Mesenchymal stem cell (in vitro differentiated cells and primary cell): Measurements from ENCODE around the gene MYO1D.

Experiments used
- DNase-seq: peaks from one replicate; pipeline ENCODE4 v3.0.0-alpha.2; 2013
- H2AFZ ChIP-seq: one replicate; pipeline ENCODE4 v1.6.1; 2013; ENCODE audit warnings: low read depth, mild to moderate bottlenecking, control low read depth, inconsistent platforms, low read length, moderate library complexity
- H2AK5ac ChIP-seq: 2 replicates; pipeline ENCODE4 v1.6.1; 2013; ENCODE audit warnings: low read length, moderate library complexity, mild to moderate bottlenecking, inconsistent platforms; ENCODE audit not compliant: severe bottlenecking
- H2BK120ac ChIP-seq: one replicate; pipeline ENCODE4 v1.6.1; 2013; ENCODE audit warnings: low read depth, mild to moderate bottlenecking, inconsistent platforms, low read length, moderate library complexity
- H2BK12ac ChIP-seq, 2 experiments: one replicate each; pipeline ENCODE4 v1.6.1; 2013; ENCODE audit warnings: inconsistent platforms in 2 of 2, low read length in 2 of 2, mild to moderate bottlenecking in 2 of 2, moderate library complexity in 2 of 2, control low read depth in 1 of 2
- H2BK15ac ChIP-seq: one replicate; pipeline ENCODE4 v1.6.1; 2013; ENCODE audit warnings: mild to moderate bottlenecking, low read depth, inconsistent platforms; ENCODE audit not compliant: poor library complexity, severe bottlenecking
- H2BK5ac ChIP-seq: 2 replicates; pipeline ENCODE4 v1.6.1; 2013; ENCODE audit warnings: low read depth, mild to moderate bottlenecking, low read length, control low read depth, inconsistent platforms; ENCODE audit not compliant: poor library complexity, severe bottlenecking
- H3K14ac ChIP-seq, 2 experiments: one replicate each; pipeline ENCODE4 v1.6.1; 2013; ENCODE audit warnings: inconsistent platforms in 2 of 2, low read length in 2 of 2, control low read depth in 1 of 2, mild to moderate bottlenecking in 1 of 2, moderate library complexity in 1 of 2
- H3K18ac ChIP-seq, 2 experiments: one replicate each; pipeline ENCODE4 v1.6.1; 2013; ENCODE audit warnings: inconsistent platforms in 2 of 2, low read length in 2 of 2, control low read depth in 1 of 2, low read depth in 1 of 2, mild to moderate bottlenecking in 1 of 2
- H3K23ac ChIP-seq, 2 experiments: one replicate each; pipeline ENCODE4 v1.6.1; 2013; ENCODE audit warnings: inconsistent platforms in 2 of 2, low read length in 2 of 2, mild to moderate bottlenecking in 2 of 2, moderate library complexity in 2 of 2, control low read depth in 1 of 2
- H3K27ac ChIP-seq: 2 replicates; pipeline ENCODE4 v1.5.1; 2013; ENCODE audit warnings: mild to moderate bottlenecking, moderate library complexity, low read length, control low read depth, inconsistent platforms; ENCODE audit not compliant: poor library complexity, severe bottlenecking
- H3K27me3 ChIP-seq, 2 experiments: 2 replicates each; pipeline versions ENCODE4 v1.6.1 to v1.7.0; 2013; ENCODE audit warnings: low read length in 2 of 2, mild to moderate bottlenecking in 2 of 2, moderate library complexity in 2 of 2, control low read depth in 1 of 2, inconsistent platforms in 1 of 2; ENCODE audit not compliant: control insufficient read depth in 1 of 2, insufficient read depth in 1 of 2
- H3K36me3 ChIP-seq, 2 experiments: 2 replicates each; pipeline versions ENCODE4 v1.6.1 to v1.7.0; 2013; ENCODE audit warnings: low read length in 2 of 2, control low read depth in 1 of 2, inconsistent platforms in 1 of 2, low read depth in 1 of 2, mild to moderate bottlenecking in 1 of 2; ENCODE audit not compliant: insufficient read depth in 2 of 2, control insufficient read depth in 1 of 2
- H3K4ac ChIP-seq, 2 experiments: one replicate each; pipeline ENCODE4 v1.6.1; 2013; ENCODE audit warnings: inconsistent platforms in 2 of 2, low read length in 2 of 2, mild to moderate bottlenecking in 2 of 2, moderate library complexity in 2 of 2, control low read depth in 1 of 2, low read depth in 1 of 2
- H3K4me1 ChIP-seq: 2 replicates; pipeline ENCODE4 v1.6.1; 2013; ENCODE audit warnings: low read depth, low read length, control low read depth; ENCODE audit not compliant: control insufficient read depth, insufficient read depth
- H3K4me2 ChIP-seq: 2 replicates; pipeline ENCODE4 v1.6.1; 2013; ENCODE audit warnings: low read length, mild to moderate bottlenecking, inconsistent platforms; ENCODE audit not compliant: poor library complexity, severe bottlenecking
- H3K4me3 ChIP-seq, 2 experiments: 2 replicates each; pipeline versions ENCODE4 v1.5.1 to v1.7.0; 2013; ENCODE audit warnings: low read length in 2 of 2, mild to moderate bottlenecking in 2 of 2, control low read depth in 1 of 2, low read depth in 1 of 2; ENCODE audit not compliant: insufficient read depth in 1 of 2
- H3K79me1 ChIP-seq: replicated peaks from 2 replicates; pipeline ENCODE4 v1.6.1; 2013; ENCODE audit warnings: mild to moderate bottlenecking, control low read depth, low read length, inconsistent platforms; ENCODE audit not compliant: poor library complexity, severe bottlenecking
- H3K9ac ChIP-seq: 2 replicates; pipeline ENCODE4 v1.7.0; 2013; ENCODE audit warnings: mild to moderate bottlenecking, low read length, moderate library complexity
- H3K9me3 ChIP-seq: 2 replicates; pipeline ENCODE4 v1.7.0; 2013; ENCODE audit warnings: mild to moderate bottlenecking, low read length; ENCODE audit not compliant: control insufficient read depth
- H4K8ac ChIP-seq: one replicate; pipeline ENCODE4 v1.6.1; 2013; ENCODE audit warnings: inconsistent platforms, mild to moderate bottlenecking, low read length, moderate library complexity
- H4K91ac ChIP-seq: one replicate; pipeline ENCODE4 v1.6.1; 2013; ENCODE audit warnings: mild to moderate bottlenecking, low read length, inconsistent platforms
- WGBS: methylation state at CpG from one replicate; pipeline ENCODE4 v1.1.7; 2013; ENCODE audit warnings: mixed read lengths; 5-methylcytosine and 5-hydroxymethylcytosine counted together

The MYO1D gene

DNA sequence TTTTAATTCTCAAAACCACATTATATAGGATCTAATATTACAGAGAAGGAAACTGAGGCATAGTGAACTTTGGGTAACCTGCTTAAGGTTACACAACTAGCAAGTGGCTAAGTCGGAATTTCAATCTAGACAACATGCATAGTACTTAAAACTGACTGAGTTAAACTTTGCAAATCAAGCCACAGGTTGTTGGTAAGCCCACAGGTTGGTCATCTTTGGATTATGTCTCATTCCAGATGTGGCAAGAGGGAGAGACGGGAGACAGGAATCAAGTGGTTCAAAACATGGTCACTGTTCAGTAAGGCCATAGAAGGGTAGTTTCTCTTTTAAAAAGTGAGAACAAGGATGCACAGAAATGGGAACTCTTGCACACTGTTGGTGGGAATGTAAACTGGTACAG, 57.1 kb downstream of the MYO1D start:
- Histone ChIP-seq H2BK5ac (no peak overlapping the region), H3K4ac (no peak overlapping the region), H3K79me1 (no peaks in the 10 kb centered on the region), H2BK120ac (no peak overlapping the region), H3K23ac (no peak overlapping the region), H3K27ac (no peak overlapping the region), H3K14ac (no peak overlapping the region), H3K9me3 (no peaks in the 10 kb centered on the region), H2BK15ac (no peak overlapping the region), H3K9ac (peak overlapping the region; percentile 82), H3K4me1 (no peaks in the 10 kb centered on the region), H4K8ac (no peak overlapping the region), H2AFZ (no peak overlapping the region), H2AK5ac (no peak overlapping the region), H3K18ac (no peak overlapping the region), H2BK12ac (no peak overlapping the region), H3K4me3 (no peak overlapping the region), H4K91ac (no peak overlapping the region), H3K27me3 (no peaks in the 10 kb centered on the region), H3K36me3 (no peaks in the 10 kb centered on the region), H3K4me2 (no peak overlapping the region)
- 98% methylated on average over 2 of the region's 2 CpGs for WGBS
- no peak for DNase-seq

DNA sequence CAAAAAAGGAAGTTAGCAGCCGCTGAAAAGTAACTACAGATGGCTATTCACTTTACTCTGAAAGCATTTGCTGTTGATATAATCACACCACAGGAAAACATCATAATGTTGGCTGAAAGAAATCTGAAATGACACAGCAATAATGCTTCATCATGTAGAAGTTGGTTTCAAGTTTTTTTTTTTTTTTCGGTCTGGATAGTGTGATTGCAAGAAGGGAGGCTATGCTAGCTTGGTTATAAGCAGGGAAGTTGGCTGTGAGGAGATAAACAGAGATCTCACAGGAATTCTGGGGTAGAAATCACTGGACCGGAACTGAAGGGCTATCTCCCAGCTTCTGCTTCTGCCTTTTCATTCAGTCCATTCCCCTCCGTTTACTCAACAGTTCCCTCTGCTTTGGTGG, 57.9 kb downstream of the MYO1D start:
- no peak overlapping the region for H3K4me2 ChIP-seq
- no peak for DNase-seq
- no peaks in the 10 kb centered on the region for H3K36me3 ChIP-seq
- H2AK5ac ChIP-seq: no peak overlapping the region
- H2BK15ac ChIP-seq: no peak overlapping the region
- H2AFZ ChIP-seq: no peak overlapping the region
- H3K27me3 ChIP-seq: no peaks in the 10 kb centered on the region
- no peaks in the 10 kb centered on the region for H3K9me3 ChIP-seq
- H3K79me1 ChIP-seq: no peaks in the 10 kb centered on the region
- H2BK120ac ChIP-seq: no peak overlapping the region
- no peak overlapping the region for H4K8ac ChIP-seq
- H3K18ac ChIP-seq: no peak overlapping the region
- no peak overlapping the region for H2BK5ac ChIP-seq
- peak overlapping the region in 1 of 2 experiments; percentile 5 for H3K4me3 ChIP-seq
- no peak overlapping the region for H3K27ac ChIP-seq
- H3K4me1 ChIP-seq: no peaks in the 10 kb centered on the region
- no peak overlapping the region for H3K14ac ChIP-seq
- no peak overlapping the region for H2BK12ac ChIP-seq
- 70% methylated on average over 3 of the region's 4 CpGs for WGBS
- no peak overlapping the region for H3K23ac ChIP-seq
- no peak overlapping the region for H3K4ac ChIP-seq
- H3K9ac ChIP-seq: peak overlapping the region; percentile 82
- no peak overlapping the region for H4K91ac ChIP-seq

DNA sequence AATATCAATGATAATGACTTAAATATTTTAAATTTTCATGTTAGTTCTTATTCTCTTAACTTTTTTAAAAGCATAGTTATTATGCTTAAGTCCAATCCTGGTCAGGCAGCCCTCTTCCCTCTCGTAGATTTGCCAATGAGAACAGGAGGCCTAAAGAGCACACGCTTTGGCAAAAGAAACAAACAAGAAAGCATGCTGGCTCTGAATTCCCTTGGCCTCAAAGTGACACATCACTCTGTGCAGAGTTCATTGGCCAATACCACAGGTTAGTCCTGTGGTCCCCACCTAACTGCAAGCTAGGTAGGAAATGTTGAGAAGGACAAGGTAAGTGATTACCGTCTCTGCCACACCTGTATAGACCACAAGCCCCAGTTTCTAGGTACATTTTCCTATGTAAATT, 61.5 kb downstream of the MYO1D start:
- no peaks in the 10 kb centered on the region for H3K4me1 ChIP-seq
- H3K9ac ChIP-seq: no peak overlapping the region
- no peak overlapping the region for H3K4me2 ChIP-seq
- H3K27me3 ChIP-seq: no peaks in the 10 kb centered on the region
- no peak overlapping the region for H2BK120ac ChIP-seq
- no peak overlapping the region for H3K18ac ChIP-seq
- H2BK12ac ChIP-seq: no peak overlapping the region
- 93% methylated on average over 2 of the region's 3 CpGs for WGBS
- H3K9me3 ChIP-seq: no peaks in the 10 kb centered on the region
- no peaks in the 10 kb centered on the region for H3K79me1 ChIP-seq
- no peak overlapping the region for H3K4me3 ChIP-seq
- no peak overlapping the region for H3K14ac ChIP-seq
- no peak for DNase-seq
- no peak overlapping the region for H2AK5ac ChIP-seq
- H2BK5ac ChIP-seq: no peak overlapping the region
- no peaks in the 10 kb centered on the region for H3K36me3 ChIP-seq
- H3K27ac ChIP-seq: no peak overlapping the region
- H2AFZ ChIP-seq: no peak overlapping the region
- H3K23ac ChIP-seq: no peak overlapping the region
- no peak overlapping the region for H4K91ac ChIP-seq
- no peak overlapping the region for H4K8ac ChIP-seq
- no peak overlapping the region for H2BK15ac ChIP-seq
- no peak overlapping the region for H3K4ac ChIP-seq

DNA sequence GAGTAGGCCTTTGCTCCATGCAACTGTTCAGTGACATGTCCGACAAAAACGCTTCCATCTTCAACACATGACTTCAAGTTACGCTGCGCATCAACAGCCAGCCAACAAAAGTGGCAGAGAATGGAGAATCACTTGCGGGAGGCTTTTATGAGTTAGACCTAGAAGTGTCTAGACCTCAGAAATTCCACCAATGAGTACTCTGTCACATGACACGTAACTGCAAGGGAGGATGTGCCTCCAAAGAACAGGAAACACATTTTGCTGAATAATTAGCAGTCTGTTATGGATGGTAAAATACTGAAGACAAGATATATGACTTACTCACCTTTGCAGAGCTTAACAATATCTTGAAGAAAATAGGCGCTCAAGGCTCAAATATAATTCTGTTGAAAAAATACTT, 62.1 kb downstream of the MYO1D start:
- Histone ChIP-seq H3K27ac (no peak overlapping the region), H3K4me2 (no peak overlapping the region), H3K27me3 (no peaks in the 10 kb centered on the region), H2AK5ac (no peak overlapping the region), H3K4ac (no peak overlapping the region), H2AFZ (no peak overlapping the region), H3K9me3 (no peaks in the 10 kb centered on the region), H3K14ac (no peak overlapping the region), H3K36me3 (no peaks in the 10 kb centered on the region), H3K18ac (no peak overlapping the region), H3K23ac (no peak overlapping the region), H4K91ac (no peak overlapping the region), H2BK15ac (no peak overlapping the region), H2BK5ac (no peak overlapping the region), H3K79me1 (no peaks in the 10 kb centered on the region), H3K4me1 (no peaks in the 10 kb centered on the region), H2BK120ac (no peak overlapping the region), H3K9ac (no peak overlapping the region), H2BK12ac (no peak overlapping the region), H4K8ac (no peak overlapping the region), H3K4me3 (no peak overlapping the region)
- no peak for DNase-seq
- 100% methylated on average over 6 of the region's 7 CpGs for WGBS
